ENCODE measurements around the gene CAST.

DNA sequence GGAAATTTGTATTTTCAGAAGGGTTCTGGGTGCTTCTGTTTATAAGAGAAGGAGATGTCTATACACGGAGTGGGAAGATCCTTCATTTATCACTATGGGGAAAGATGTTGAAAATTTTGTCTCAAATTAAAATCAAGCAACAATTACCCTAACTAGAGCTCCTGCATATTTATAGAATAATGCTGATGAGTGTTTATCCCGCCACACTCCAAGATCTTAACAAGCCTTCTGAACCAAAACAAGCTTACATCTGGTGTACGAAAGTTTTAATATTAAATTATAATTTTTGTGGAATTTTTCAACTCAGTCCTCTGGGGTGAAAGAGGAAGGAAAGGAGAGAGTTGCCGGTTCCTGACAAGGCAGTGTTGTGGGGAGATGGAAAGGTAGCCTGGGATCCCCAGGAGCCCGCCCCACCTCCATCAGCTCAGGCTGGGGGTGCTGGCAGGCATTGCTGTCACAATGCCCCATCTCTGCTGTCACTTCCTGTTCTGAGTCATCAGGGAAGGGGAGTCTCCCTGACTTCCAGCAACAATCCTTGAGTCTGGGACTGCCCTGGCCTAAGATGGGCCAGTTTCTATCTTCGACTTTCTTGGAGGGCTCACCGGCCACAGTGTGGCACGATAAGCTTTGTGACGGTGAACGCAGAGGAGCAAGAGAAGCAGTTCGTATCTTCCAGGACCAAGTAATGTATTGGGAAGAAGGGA is 81.0 kb downstream of the CAST start:
- TF ChIP-seq, protein P1, sequence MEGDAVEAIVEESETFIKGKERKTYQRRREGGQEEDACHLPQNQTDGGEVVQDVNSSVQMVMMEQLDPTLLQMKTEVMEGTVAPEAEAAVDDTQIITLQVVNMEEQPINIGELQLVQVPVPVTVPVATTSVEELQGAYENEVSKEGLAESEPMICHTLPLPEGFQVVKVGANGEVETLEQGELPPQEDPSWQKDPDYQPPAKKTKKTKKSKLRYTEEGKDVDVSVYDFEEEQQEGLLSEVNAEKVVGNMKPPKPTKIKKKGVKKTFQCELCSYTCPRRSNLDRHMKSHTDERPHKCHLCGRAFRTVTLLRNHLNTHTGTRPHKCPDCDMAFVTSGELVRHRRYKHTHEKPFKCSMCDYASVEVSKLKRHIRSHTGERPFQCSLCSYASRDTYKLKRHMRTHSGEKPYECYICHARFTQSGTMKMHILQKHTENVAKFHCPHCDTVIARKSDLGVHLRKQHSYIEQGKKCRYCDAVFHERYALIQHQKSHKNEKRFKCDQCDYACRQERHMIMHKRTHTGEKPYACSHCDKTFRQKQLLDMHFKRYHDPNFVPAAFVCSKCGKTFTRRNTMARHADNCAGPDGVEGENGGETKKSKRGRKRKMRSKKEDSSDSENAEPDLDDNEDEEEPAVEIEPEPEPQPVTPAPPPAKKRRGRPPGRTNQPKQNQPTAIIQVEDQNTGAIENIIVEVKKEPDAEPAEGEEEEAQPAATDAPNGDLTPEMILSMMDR (IDR thresholded peaks at IDR 0.05): no peak
- no peak for TF ChIP-seq POLR2A (IDR thresholded peaks at IDR 0.05)
